ENCODE results near the gene PRKACA.

DNA sequence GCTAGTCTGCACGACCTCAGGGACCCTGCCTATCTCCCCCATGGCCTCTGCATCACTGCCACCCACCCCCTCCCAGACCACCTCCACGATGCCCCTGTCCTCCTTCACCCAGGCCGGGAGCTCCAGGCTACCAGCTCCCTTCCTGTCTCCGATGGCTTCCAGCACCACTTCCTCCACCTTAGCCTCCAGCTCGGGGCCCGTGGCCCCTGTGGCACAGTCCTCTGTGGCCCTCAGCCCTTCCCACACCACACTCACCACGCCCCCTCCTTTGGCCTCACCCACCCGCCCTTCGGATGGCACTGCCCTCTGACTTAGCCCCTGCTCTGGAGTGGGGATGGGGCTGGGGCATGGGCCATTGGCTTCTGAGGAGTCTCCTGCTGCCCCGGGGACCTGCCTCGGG, 62.8 kb downstream of the PRKACA start:
- TF ChIP-seq POLR2A (IDR thresholded peaks at IDR 0.05) (no peak), EP300 (IDR thresholded peaks at IDR 0.05; ENCODE audit: low read depth) (no peak)
